Measurements from ENCODE around the gene DNAJB5. TPM values are rescaled to one million over a fixed set of nuclear protein-coding genes. Genes with fewer than 3 reads are reported as not detected.

Gene DNAJB5
- total RNA-seq, 2 experiments from 2014 or later, result 3.3 to 5.0 TPM

DNA sequence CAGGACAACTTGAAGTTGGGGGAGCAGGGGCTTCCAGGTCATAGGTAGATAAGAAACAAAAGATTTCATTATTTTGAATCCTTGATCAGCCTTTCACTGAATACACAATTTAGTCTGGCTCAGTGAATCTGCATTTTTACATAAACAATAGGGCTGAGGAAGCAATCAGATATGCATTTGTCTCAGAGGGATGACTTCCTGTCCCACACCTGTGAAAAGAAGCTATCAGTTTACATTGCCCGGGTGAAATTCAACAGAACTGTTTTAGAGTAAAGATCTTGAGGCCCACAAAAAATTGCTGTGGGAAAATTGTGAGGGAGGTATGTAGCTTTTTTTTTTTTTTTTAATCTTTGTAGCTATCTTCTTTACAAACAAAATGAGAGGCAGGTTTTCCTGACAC lies 38.3 kb downstream of the DNAJB5 start:
- H3K4me3 Mint-ChIP-seq, result no peak overlapping the region
- ATAC-seq (ENCODE audit: low read depth), result no peak
- peaks cover 8% of the 10 kb centered on the region for H3K4me1 Mint-ChIP-seq
- DNase-seq, result no peak
- H3K27me3 Mint-ChIP-seq, result no peaks in the 10 kb centered on the region
- H3K9me3 Mint-ChIP-seq, result no peaks in the 10 kb centered on the region
- H3K36me3 Mint-ChIP-seq, result peaks cover 4% of the 10 kb centered on the region
- H3K27ac Mint-ChIP-seq, result no peak overlapping the region
- POLR2A ChIA-PET, result no interaction called here

- peaks cover 4% of the 10 kb centered on the region for H3K36me3 Mint-ChIP-seq
- H3K9me3 Mint-ChIP-seq, result no peaks in the 10 kb centered on the region
- H3K27me3 Mint-ChIP-seq, result no peaks in the 10 kb centered on the region
- no peak overlapping the region for H3K27ac Mint-ChIP-seq
- POLR2A ChIA-PET, result no interaction called here
- ATAC-seq (ENCODE audit: low read depth) (no peak), DNase-seq (no peak)
- no peak overlapping the region for H3K4me3 Mint-ChIP-seq
- peaks cover 7% of the 10 kb centered on the region for H3K4me1 Mint-ChIP-seq
Measured at GRCh38 chr9:35028341-35028740, 38.8 kb downstream of the DNAJB5 start.

GRCh38 chr9:35029241-35029640 lies 39.7 kb downstream of the DNAJB5 start:
- POLR2A ChIA-PET, result interaction anchor here (0.6 kb wide), 1 partner anchor 41 kb away, joined by 3 read pairs; no protein-coding TSS in a partner anchor
- no peak for ATAC-seq (ENCODE audit: low read depth)
- DNase-seq, result no peak
- Mint-ChIP-seq H3K27me3 (no peaks in the 10 kb centered on the region), H3K27ac (no peak overlapping the region), H3K4me1 (peaks cover 4% of the 10 kb centered on the region), H3K36me3 (peaks cover 3% of the 10 kb centered on the region), H3K9me3 (no peaks in the 10 kb centered on the region), H3K4me3 (no peak overlapping the region)

- H3K27me3 Mint-ChIP-seq, result no peaks in the 10 kb centered on the region
- no peaks in the 10 kb centered on the region for H3K9me3 Mint-ChIP-seq
- H3K4me1 Mint-ChIP-seq, result peaks cover 4% of the 10 kb centered on the region
- peaks cover 3% of the 10 kb centered on the region for H3K36me3 Mint-ChIP-seq
- no peak for DNase-seq
- H3K4me3 Mint-ChIP-seq, result no peak overlapping the region
- H3K27ac Mint-ChIP-seq, result no peak overlapping the region
- POLR2A ChIA-PET, result no interaction called here
- no peak for ATAC-seq (ENCODE audit: low read depth)
Measured at GRCh38 chr9:35029852-35030251, 40.3 kb downstream of the DNAJB5 start.

- Mint-ChIP-seq H3K4me1 (peaks cover 7% of the 10 kb centered on the region), H3K27me3 (no peaks in the 10 kb centered on the region), H3K9me3 (no peaks in the 10 kb centered on the region), H3K36me3 (peaks cover 3% of the 10 kb centered on the region), H3K27ac (no peak overlapping the region), H3K4me3 (no peak overlapping the region)
- DNase-seq (no peak), ATAC-seq (ENCODE audit: low read depth) (no peak)
- POLR2A ChIA-PET, result no interaction called here
Measured at GRCh38 chr9:35033101-35033500, 43.6 kb downstream of the DNAJB5 start.

GRCh38 chr9:35035851-35036701 lies 46.5 kb downstream of the DNAJB5 start:
- Mint-ChIP-seq H3K4me1 (peaks cover 7% of the 10 kb centered on the region), H3K36me3 (peaks cover 3% of the 10 kb centered on the region), H3K27ac (peak overlapping the region; percentile 66), H3K9me3 (no peaks in the 10 kb centered on the region), H3K4me3 (peak overlapping the region; percentile 59), H3K27me3 (no peaks in the 10 kb centered on the region)
- DNase-seq (peak; percentile 64), ATAC-seq (ENCODE audit: low read depth) (peak; percentile 89)
- POLR2A ChIA-PET, result interaction anchor here (0.8 to 1.3 kb wide), 2 partner anchors 47 to 48 kb away, joined by 3 read pairs; partner anchors contain the start of gene DNAJB5

- no peaks in the 10 kb centered on the region for H3K4me1 Mint-ChIP-seq
- no peak overlapping the region for H3K27ac Mint-ChIP-seq
- H3K4me3 Mint-ChIP-seq, result no peak overlapping the region
- H3K9me3 Mint-ChIP-seq, result no peaks in the 10 kb centered on the region
- POLR2A ChIA-PET, result interaction anchor here (1.2 kb wide), 1 partner anchor 10 kb away, joined by 4 read pairs; no protein-coding TSS in a partner anchor
- no peak for ATAC-seq (ENCODE audit: low read depth)
- no peak for DNase-seq
- peaks cover 3% of the 10 kb centered on the region for H3K36me3 Mint-ChIP-seq
- no peaks in the 10 kb centered on the region for H3K27me3 Mint-ChIP-seq
Measured at GRCh38 chr9:35042081-35042604, 52.6 kb downstream of the DNAJB5 start.

GRCh38 chr9:35042891-35043545 lies 53.5 kb downstream of the DNAJB5 start:
- peak overlapping the region; percentile 9 for H3K27ac Mint-ChIP-seq
- H3K4me1 Mint-ChIP-seq, result no peaks in the 10 kb centered on the region
- no peak overlapping the region for H3K4me3 Mint-ChIP-seq
- H3K36me3 Mint-ChIP-seq, result peaks cover 3% of the 10 kb centered on the region
- no peaks in the 10 kb centered on the region for H3K9me3 Mint-ChIP-seq
- ATAC-seq (ENCODE audit: low read depth) (no peak), DNase-seq (no peak)
- H3K27me3 Mint-ChIP-seq, result no peaks in the 10 kb centered on the region
- POLR2A ChIA-PET, result interaction anchor here (1.2 kb wide), 1 partner anchor 9 kb away, joined by 4 read pairs; no protein-coding TSS in a partner anchor

- Mint-ChIP-seq H3K27ac (no peak overlapping the region), H3K4me1 (no peaks in the 10 kb centered on the region), H3K4me3 (no peak overlapping the region), H3K36me3 (peaks cover 10% of the 10 kb centered on the region), H3K27me3 (no peaks in the 10 kb centered on the region), H3K9me3 (no peaks in the 10 kb centered on the region)
- no peak for ATAC-seq (ENCODE audit: low read depth)
- POLR2A ChIA-PET, result no interaction called here
- no peak for DNase-seq
Measured at GRCh38 chr9:35044071-35044470, 54.5 kb downstream of the DNAJB5 start.

Other genes with a start within 250 kb of the DNAJB5 start
- gene PHF24, start 31.5 kb upstream of the DNAJB5 start, total RNA-seq, result not detected
- gene VCP, start 82.9 kb downstream of the DNAJB5 start, total RNA-seq, result 100 to 1,000 TPM; 183 to 189 TPM
- gene FANCG, start 90.2 kb downstream of the DNAJB5 start, total RNA-seq, result 100 to 1,000 TPM; 103 to 109 TPM
- 10 to 100 TPM; 30.8 to 31.4 TPM for gene PIGO, start 106.8 kb downstream of the DNAJB5 start, total RNA-seq
- 10 to 100 TPM; 90.3 to 91.9 TPM for gene STOML2, start 113.4 kb downstream of the DNAJB5 start, total RNA-seq
- gene ATOSB, start 126.1 kb downstream of the DNAJB5 start, total RNA-seq, result 10 to 100 TPM; 12.0 to 16.6 TPM
- gene UNC13B, start 172.3 kb downstream of the DNAJB5 start, total RNA-seq, result 1 to 10 TPM in 1 of 2 experiments, under 1 TPM in 1; 0.64 to 1.1 TPM